Stimulated activated CD4-positive, alpha-beta T cell treated with anti-CD3 and anti-CD28 coated beads, Interleukin-2, amount 100 ng/mL, for 4 hours (primary cell): ENCODE measurements around the gene CYP4B1.
"Not testable (repeated sequence)": the region's sequence is repeated elsewhere in the genome, so short reads cannot be mapped to it uniquely, and the experiment has no call there.

Experiments used
- DNase-seq: peaks from one replicate; pipeline ENCODE4 v3.0.0-alpha.2; 2020; ENCODE audit warnings: low read depth

Gene CYP4B1

DNA sequence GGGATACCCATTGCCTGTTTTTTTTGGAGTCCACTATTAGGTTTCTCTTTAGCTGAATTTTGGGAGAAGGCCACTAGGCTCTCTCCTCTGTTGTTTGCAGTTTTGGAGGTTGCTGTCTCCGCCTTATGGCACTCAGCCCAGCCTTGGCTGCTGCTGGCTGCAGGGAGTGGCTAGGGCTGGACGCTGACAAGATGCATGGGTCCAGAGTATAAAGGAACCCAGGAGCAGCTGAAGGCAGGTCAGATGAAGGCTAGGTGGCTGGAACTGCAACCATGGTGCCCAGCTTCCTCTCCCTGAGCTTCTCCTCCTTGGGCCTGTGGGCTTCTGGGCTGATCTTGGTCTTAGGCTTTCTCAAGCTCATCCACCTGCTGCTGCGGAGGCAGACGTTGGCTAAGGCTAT, at the start of gene CYP4B1:
TSS of gene CYP4B1 (plus strand) at position 237 of the 400 bp plus-strand sequence. CDS start at position 273, 36 bp downstream.
- DNase-seq: no peak

DNA sequence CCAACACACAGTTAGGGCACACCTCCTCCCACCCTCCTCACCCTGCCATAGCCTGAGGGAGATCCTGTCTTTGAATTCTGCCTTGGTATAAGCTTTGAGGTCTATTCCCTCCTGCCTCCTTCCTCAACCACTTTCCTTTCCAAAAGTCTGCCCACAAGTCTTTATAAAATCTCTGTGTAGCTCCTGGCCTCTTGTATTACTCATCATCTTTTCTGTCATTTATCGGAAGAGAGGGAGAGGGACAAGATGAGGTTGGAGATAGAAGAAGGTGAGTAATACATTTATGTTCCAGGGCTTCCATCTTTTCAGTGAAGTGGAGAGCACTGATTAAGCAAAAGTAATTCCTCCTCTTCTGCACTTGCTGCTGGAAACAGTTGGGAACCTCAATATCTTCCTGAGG, 49.4 kb upstream of the CYP4B1 start:
- DNase-seq: no peak

- DNase-seq: no peak
Observed at GRCh38 chr1:46749921-46750404, 48.9 kb upstream of the CYP4B1 start.

DNA sequence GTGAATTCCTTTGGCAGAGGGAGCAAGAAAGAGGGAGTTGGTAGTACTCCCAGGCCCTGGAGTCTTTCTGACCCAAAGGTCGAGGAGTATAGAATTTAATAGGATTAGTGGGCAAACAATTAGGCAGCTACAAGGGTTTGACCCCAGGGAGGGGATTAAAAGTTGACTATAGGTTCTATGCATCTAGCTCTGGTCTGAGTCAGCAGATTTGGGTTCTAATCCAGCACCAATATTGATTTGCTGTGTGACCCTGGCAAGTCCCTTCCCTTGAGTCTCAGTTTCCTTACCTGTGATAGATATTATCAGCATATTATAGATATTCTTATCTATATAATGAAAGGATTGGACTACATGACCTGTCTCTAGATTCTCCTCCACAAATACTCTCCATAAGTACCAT, 44.9 kb upstream of the CYP4B1 start:
- no peak for DNase-seq

- not testable (repeated sequence) for DNase-seq
Observed at GRCh38 chr1:46754707-46755106, 44.1 kb upstream of the CYP4B1 start.

DNA sequence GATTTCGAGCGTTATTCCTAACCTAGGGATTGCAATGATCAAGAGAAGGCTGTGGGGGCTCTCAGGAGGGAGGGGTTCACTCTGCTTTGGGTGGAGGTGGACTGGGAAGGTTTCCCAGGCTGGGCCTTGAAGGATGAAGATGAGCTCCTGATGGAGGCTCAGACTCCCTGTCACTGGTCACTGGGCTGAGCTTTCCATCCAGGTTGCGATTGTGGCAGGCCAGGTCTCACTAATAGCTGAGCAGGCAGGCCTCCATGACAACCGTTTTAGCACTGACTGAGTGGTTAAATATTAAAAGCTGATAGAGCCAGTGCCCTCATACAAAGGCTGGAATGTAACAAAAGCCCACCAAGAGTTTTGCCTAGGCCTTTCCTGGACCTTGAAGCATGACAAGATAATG, 43.7 kb upstream of the CYP4B1 start:
- no peak for DNase-seq

DNA sequence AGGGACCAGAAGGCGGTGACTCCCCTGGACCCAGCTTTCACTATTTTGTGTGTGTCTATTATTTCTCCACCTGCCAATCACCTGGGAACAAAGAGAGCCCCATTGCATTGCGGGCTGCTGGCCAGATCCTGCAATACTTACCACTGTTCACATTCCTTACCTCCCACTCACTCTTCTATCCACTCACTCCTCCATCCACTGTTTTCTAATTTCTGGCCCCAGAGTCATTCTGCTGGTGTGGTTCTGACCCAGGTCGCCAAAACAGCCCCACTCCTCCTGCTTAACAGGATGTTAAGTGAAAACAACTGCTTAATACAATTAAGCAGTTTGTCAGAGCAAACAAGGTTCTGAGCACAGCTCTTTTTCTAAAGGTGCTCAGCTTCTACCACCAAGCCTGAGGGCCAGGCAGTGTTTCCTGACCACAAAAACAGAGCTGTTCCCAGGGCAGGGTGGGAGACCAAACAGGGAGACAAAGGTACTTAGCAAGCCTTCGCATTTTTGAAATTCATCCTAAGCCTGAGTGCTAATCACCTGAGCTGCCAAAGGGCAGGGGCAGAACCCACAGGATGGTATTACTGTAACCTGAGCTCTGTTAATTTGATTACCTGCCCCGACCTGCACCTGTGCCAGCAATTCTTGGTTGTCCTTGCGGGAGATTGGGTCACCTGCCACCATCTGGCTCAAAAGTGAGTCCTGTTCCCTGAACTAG, 41.4 kb upstream of the CYP4B1 start:
- no peak for DNase-seq

GRCh38 chr1:46757956-46758528, 40.8 kb upstream of the CYP4B1 start:
- DNase-seq: no peak

- no peak for DNase-seq
Observed at GRCh38 chr1:46760558-46761166, 38.2 kb upstream of the CYP4B1 start.

- DNase-seq: no peak
Observed at GRCh38 chr1:46761740-46762139, 37.1 kb upstream of the CYP4B1 start.

- DNase-seq: no peak
Observed at GRCh38 chr1:46764402-46764801, 34.4 kb upstream of the CYP4B1 start.

- DNase-seq: no peak
Observed at GRCh38 chr1:46767649-46768282, 31.1 kb upstream of the CYP4B1 start.

DNA sequence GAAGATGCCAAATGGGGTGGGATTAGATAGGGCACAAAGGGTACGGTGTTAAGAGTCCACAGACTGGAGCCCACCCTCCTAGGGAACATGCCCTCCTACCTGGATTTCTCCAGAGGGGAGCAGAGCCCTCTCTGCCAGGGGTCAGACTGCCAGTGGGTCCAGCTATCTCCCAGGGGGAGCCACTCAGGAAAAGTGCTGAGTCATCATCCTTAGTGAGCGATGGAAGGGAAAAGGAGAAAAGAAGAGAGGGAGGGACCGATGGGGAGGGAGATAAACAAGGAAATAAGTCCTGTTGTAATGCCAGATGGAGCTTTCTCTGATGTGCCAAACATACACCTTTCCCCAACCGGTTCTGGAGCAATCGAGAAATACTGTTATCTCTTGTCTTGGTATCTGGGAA, 30.4 kb upstream of the CYP4B1 start:
- DNase-seq: no peak

GRCh38 chr1:46769028-46769740, 29.7 kb upstream of the CYP4B1 start:
- DNase-seq: no peak

- DNase-seq: no peak
Observed at GRCh38 chr1:46770541-46770940, 28.3 kb upstream of the CYP4B1 start.

DNA sequence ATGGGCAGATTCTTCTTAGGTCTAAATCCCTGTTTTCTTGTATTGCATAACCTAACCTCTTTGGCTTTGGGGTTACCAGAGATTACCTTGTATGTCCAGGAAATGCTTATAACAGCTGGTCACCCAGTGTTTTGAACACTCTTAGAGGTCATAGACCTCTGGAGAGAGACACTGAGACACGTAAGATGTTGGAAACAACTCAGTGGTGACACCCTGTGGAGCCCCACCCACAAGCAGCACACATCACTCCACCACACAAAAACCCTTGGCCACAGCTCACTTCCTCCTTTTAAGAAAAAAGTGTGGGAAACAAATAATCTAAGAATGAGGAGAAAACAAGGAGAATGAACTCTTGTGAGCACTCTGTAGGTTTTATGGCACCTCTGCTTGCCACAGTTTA, 26.3 kb upstream of the CYP4B1 start:
- DNase-seq: no peak

- no peak for DNase-seq
Observed at GRCh38 chr1:46774297-46774696, 24.5 kb upstream of the CYP4B1 start.

DNA sequence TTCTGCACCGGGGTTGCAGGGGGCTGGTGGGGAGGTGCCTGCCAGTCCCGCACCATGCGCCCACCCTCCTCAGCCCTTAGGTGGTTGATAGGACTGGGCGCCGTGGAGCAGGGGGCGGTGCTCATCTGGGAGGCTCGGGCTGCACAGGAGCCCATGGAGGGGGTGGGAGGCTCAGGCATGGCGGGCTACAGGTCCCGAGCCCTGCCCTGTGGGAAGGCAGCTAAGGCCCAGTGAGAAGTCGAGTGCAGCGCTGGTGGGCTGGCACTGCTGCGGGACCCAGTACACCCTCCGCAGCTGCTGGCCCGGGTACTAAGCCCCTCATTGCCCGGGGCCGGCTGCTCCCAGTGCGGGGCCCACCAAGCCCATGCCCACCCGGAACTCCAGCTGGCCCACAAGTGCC, 20.4 kb upstream of the CYP4B1 start:
- not testable (repeated sequence) for DNase-seq

DNA sequence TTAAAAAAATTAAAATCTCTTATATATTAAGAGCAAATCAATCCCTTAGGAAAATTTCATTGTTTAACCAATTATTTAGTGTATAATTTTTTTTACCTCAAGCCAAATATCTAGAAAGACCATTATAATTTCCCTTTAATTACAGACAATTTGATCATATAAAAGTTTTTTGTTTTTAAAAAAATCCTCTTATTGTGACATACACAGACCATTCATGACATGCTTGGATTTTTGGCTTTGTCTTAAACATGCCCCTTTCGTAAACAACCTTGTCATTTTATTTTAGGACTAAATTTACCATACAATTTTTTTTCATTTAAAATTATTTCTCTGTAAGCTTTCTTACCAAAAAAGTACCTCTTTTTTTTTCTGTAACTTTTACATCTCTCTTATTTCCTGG, 14.2 kb upstream of the CYP4B1 start:
- no peak for DNase-seq

DNA sequence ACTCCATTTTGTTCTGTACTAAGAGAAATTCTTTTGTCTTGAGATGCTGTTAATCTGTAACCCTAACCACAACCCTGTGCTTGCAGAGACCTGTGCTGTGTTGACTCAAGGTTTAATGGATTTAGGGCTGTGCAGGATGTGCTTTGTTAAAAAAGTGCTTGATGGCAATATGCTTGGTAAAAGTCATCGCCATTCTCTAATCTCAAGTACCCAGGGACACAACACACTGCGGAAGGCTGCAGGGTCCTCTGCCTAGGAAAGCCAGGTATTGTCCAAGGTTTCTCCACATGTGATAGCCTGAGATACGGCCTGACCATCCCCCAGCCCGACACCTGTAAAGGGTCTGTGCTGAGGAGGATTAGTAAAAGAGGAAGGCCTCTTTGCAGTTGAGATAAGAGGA, 10.2 kb upstream of the CYP4B1 start:
- DNase-seq: not testable (repeated sequence)

DNA sequence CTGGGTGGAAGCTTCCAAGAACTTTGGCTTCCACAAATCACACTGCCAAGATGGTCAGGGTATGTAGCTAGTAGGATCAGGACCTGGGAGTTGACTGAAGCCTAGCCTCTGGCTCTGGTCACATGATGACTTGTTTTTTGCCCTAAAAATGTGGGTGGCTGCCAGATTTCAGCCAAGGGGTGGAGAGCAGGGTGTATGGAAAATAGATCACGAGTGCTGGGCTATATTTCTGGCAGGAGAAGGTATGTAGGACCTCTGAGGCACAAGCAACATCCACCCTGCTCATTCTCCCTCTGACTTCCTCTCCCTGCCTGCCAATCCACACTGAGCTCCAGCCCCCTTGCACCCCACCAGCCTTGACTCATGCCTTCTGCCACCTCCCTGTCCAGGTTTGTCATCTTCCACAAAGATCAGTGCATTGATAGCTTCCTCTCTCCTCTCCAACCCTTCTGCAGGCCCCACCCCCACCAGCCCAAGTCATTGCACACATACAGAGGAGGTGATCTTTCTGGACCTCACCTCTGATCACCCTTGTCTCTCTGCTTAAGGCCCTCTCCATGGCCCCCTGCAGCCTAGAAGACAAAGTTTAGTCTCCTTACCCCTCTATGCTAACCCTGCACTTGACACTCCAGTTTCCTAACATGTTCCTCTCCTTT, 8.3 kb upstream of the CYP4B1 start:
- no peak for DNase-seq

GRCh38 chr1:46793126-46793525, 5.7 kb upstream of the CYP4B1 start:
- no peak for DNase-seq
